HFF-Myc (cell line): ENCODE data around the gene DALRD3.

Source experiments
- DNase-seq: peaks from one replicate; pipeline ENCODE4 v3.0.0-alpha.2; 2011; ENCODE audit warnings: low read depth; ENCODE audit errors: extremely low read depth
- H3K4me3 ChIP-seq: replicated peaks from 2 replicates; pipeline ENCODE4 v1.5.1; 2011; ENCODE audit warnings: low read depth, mild to moderate bottlenecking, control low read depth, low read length
- CTCF ChIP-seq: IDR thresholded peaks from 2 replicates; pipeline ENCODE4 v1.5.1; 2012; ENCODE audit warnings: mild to moderate bottlenecking, low read depth, low read length, control low read depth; ENCODE audit errors: missing control alignments

DALRD3 gene

GRCh38 chr3:49022688-49023171 lies 4.3 kb upstream of the DALRD3 start:
- TF ChIP-seq CTCF = no peak
- DNase-seq = no peak
- H3K4me3 ChIP-seq = peak overlapping the region; percentile 77

- peak; percentile 80 for DNase-seq
- TF ChIP-seq CTCF = peak; percentile 84
- peak within 1 kb of the TSS; percentile 77 for H3K4me3 ChIP-seq
Observed at GRCh38 chr3:49021813-49022687, 3.7 kb upstream of the DALRD3 start, which contains the start of gene NDUFAF3. NDUFAF3 (plus strand) TSS chr3:49022121; CDS start chr3:49022145, 24 bp downstream.

- DNase-seq = peak; percentile 91
- peak overlapping the region; percentile 77 for H3K4me3 ChIP-seq
- TF ChIP-seq CTCF = no peak
Observed at GRCh38 chr3:49021213-49021812, 2.9 kb upstream of the DALRD3 start.

- no peak for DNase-seq
Observed at GRCh38 chr3:49020330-49021212, 2.2 kb upstream of the DALRD3 start.

GRCh38 chr3:49019941-49020329 lies 1.6 kb upstream of the DALRD3 start:
- TF ChIP-seq CTCF = no peak
- DNase-seq = no peak

More at GRCh38 chr3:49020330-49021212, 2.2 kb upstream of the DALRD3 start:
- TF ChIP-seq CTCF = no peak
- peak overlapping the region; percentile 77 for H3K4me3 ChIP-seq

GRCh38 chr3:49018707-49019006 lies 277 bp upstream of the DALRD3 start:
- peak overlapping the region; percentile 72 for H3K4me3 ChIP-seq
- TF ChIP-seq CTCF = no peak
- DNase-seq = no peak

More at GRCh38 chr3:49019941-49020329, 1.6 kb upstream of the DALRD3 start:
- H3K4me3 ChIP-seq = peak overlapping the region; percentile 77
